KMS-11 (cell line): ENCODE results near the gene UACA.

Experiments
- H2AFZ ChIP-seq: fragments of 200-600 bp; sonication (generic); 2 replicates; pipeline ENCODE4 v1.6.1; 2016; ENCODE audit warnings: antibody characterized with exemption, mixed run types, low read depth
- H3K27ac ChIP-seq: fragments of 200-600 bp; sonication (generic); 2 replicates; pipeline ENCODE4 v1.6.1; 2016; ENCODE audit warnings: mild to moderate bottlenecking, mixed run types
- H3K27me3 ChIP-seq: fragments of 200-600 bp; sonication (generic); 2 replicates; pipeline ENCODE4 v1.6.1; 2017; ENCODE audit warnings: mild to moderate bottlenecking, low read depth, mixed run types, moderate library complexity; ENCODE audit not compliant: insufficient read depth
- H3K36me3 ChIP-seq: fragments of 200-600 bp; sonication (generic); 2 replicates; pipeline ENCODE4 v1.6.1; 2017; ENCODE audit warnings: mild to moderate bottlenecking, mixed run types; ENCODE audit not compliant: insufficient read depth
- H3K4me1 ChIP-seq: fragments of 200-600 bp; sonication (generic); 2 replicates; pipeline ENCODE4 v1.6.1; 2016; ENCODE audit warnings: mild to moderate bottlenecking, low read depth, mixed run types; ENCODE audit not compliant: poor library complexity, severe bottlenecking
- H3K4me2 ChIP-seq: fragments of 200-600 bp; sonication (generic); 2 replicates; pipeline ENCODE4 v1.7.0; 2016; ENCODE audit warnings: mild to moderate bottlenecking, mixed run types
- H3K4me3 ChIP-seq: fragments of 200-600 bp; sonication (generic); IDR thresholded peaks from 2 replicates; pipeline ENCODE4 v1.6.1; 2017; ENCODE audit warnings: low read depth, low read length, mixed read lengths; ENCODE audit not compliant: insufficient read depth
- H3K79me2 ChIP-seq: fragments of 200-600 bp; sonication (generic); 2 replicates; pipeline ENCODE4 v1.6.1; 2016; ENCODE audit warnings: low read depth, mixed run types; ENCODE audit not compliant: insufficient read depth
- H3K9ac ChIP-seq: fragments of 200-600 bp; sonication (generic); 2 replicates; pipeline ENCODE4 v1.6.1; 2016; ENCODE audit warnings: mild to moderate bottlenecking, mixed run types
- H4K20me1 ChIP-seq: fragments of 200-600 bp; sonication (generic); 2 replicates; pipeline ENCODE4 v1.6.1; 2016; ENCODE audit warnings: mild to moderate bottlenecking, mixed run types; ENCODE audit not compliant: insufficient read depth
- TF ChIP-seq, protein P1 (sequence below): fragments of 200-600 bp; sonication (generic); conservative IDR thresholded peaks from 2 replicates; pipeline ENCODE4 v1.6.1; 2017; ENCODE audit warnings: low read depth, mild to moderate bottlenecking, antibody characterized with exemption, low read length, moderate library complexity, mixed read lengths

UACA gene

DNA sequence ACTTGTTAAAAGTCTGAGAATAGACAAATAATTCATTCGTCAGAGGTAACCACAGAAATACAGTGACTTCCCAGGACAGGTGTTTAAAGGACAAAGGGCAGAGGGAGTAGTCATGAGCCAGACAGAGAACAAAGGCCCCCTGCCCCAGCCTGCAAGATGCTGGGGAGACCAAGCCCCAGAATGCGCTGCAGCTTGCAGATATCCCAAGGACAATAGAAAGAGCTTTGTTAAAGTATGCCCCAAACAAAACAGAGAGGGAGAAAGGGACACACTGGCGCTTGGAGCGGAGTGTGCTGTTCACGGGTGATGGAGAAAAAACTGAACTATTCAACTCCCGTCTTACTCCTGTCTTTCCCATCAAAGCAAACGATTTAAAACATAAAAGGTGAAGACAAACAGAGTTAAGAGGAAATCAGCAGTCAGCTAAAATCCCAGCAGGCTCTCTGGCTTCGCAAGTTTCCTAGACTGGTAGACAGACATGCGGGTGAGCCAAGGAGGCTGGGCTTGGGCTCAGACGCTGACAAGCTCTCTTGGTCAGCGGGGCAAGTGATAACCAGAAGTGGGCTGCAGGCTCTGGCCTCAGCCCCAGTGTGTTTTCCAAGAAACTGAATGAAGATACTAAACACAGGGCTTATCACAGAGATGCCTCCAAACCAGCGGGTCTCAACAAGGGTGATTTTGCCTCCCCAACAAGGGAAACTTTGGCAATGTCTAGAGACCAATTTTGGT, 130.1 kb downstream of the UACA start:
- H3K27me3 ChIP-seq = no peaks in the 10 kb centered on the region
- TF ChIP-seq, protein P1, sequence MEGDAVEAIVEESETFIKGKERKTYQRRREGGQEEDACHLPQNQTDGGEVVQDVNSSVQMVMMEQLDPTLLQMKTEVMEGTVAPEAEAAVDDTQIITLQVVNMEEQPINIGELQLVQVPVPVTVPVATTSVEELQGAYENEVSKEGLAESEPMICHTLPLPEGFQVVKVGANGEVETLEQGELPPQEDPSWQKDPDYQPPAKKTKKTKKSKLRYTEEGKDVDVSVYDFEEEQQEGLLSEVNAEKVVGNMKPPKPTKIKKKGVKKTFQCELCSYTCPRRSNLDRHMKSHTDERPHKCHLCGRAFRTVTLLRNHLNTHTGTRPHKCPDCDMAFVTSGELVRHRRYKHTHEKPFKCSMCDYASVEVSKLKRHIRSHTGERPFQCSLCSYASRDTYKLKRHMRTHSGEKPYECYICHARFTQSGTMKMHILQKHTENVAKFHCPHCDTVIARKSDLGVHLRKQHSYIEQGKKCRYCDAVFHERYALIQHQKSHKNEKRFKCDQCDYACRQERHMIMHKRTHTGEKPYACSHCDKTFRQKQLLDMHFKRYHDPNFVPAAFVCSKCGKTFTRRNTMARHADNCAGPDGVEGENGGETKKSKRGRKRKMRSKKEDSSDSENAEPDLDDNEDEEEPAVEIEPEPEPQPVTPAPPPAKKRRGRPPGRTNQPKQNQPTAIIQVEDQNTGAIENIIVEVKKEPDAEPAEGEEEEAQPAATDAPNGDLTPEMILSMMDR = no peak
- no peak overlapping the region for H3K9ac ChIP-seq
- no peak overlapping the region for H2AFZ ChIP-seq
- no peaks in the 10 kb centered on the region for H4K20me1 ChIP-seq
- no peaks in the 10 kb centered on the region for H3K4me1 ChIP-seq
- no peak overlapping the region for H3K4me2 ChIP-seq
- H3K27ac ChIP-seq = no peak overlapping the region
- no peak overlapping the region for H3K4me3 ChIP-seq
- no peaks in the 10 kb centered on the region for H3K79me2 ChIP-seq
- H3K36me3 ChIP-seq = no peaks in the 10 kb centered on the region

DNA sequence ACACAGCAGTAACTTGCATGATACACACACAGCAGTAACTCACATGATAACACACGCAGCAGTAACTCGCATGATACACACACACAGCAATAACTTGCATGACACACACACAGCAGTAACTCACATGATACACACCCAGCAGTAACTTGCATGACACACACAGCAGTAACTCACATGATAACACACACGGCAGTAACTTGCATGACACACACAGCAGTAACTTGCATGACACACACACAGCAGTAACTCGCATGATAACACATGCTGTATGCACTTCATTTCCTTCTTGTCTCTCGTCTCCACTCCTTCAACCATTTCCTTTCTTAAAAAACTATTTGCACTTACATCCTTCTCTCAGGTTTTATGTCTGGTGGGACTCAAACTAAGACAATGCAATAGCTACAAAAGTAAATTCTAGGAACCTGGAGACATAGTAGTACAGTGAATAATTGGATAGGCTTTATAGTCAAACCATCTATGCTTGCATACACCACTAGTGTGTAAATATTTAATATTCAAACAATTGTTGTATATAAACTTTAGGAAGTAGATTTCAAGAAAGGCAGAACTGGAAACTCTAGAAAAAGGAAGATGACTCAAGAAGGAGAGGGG, 130.8 kb downstream of the UACA start:
- no peaks in the 10 kb centered on the region for H4K20me1 ChIP-seq
- no peak overlapping the region for H3K27ac ChIP-seq
- no peak overlapping the region for H3K4me2 ChIP-seq
- no peaks in the 10 kb centered on the region for H3K36me3 ChIP-seq
- no peak overlapping the region for H3K4me3 ChIP-seq
- H3K4me1 ChIP-seq = no peaks in the 10 kb centered on the region
- H3K27me3 ChIP-seq = no peaks in the 10 kb centered on the region
- H3K79me2 ChIP-seq = no peaks in the 10 kb centered on the region
- no peak overlapping the region for H2AFZ ChIP-seq
- TF ChIP-seq, protein P1 = no peak
- H3K9ac ChIP-seq = no peak overlapping the region

DNA sequence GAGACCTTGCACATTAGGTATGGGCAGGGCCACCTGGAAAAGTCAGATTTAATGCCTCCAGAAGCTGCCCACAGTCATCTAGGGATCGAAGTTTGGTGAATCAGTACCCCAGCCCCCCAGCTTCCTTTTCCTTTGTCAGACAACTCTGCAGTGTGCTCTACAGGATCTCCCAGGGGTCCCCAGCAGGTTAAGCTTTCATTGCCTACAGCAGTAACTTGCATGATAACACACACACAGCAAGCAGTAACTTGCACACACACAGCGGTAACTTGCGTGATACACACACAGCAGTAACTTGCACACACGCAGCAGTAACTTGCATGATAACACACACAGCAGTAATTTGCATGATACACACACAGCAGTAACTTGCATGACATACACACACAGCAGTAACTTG, 131.3 kb downstream of the UACA start:
- Histone ChIP-seq H4K20me1 (no peaks in the 10 kb centered on the region), H3K27ac (no peak overlapping the region), H3K4me3 (no peak overlapping the region), H3K36me3 (no peaks in the 10 kb centered on the region), H3K79me2 (no peaks in the 10 kb centered on the region), H3K9ac (no peak overlapping the region), H3K27me3 (no peaks in the 10 kb centered on the region), H3K4me2 (no peak overlapping the region), H3K4me1 (no peaks in the 10 kb centered on the region), H2AFZ (no peak overlapping the region)
- TF ChIP-seq, protein P1 = no peak

DNA sequence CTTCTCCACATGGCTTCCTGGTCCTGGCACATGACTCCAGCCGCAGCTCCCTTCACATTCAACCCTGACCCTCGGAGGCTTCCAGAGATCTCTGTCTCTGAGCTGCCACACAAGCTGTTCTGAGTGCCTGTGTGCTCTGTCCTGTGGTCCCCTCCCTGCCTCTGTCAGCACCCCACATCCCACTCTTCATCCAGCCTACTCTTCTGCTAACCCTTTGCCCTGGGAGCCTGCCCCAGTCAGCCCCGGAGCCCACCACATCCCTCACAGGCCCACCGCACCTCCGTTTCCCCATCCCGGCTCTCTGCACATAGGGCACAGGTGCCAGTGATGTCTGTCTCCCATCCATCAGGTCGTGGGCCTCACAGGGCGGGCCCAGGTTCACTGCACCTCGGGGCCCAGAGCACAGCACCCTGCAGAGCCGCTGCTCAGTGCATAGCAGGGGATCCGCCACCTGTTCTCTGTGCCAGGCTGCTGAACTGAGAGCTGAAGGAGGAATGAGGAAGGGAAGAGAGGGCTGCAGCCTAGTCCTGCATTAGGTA, 133.6 kb downstream of the UACA start:
- Histone ChIP-seq H4K20me1 (no peaks in the 10 kb centered on the region), H3K27ac (no peak overlapping the region), H3K4me1 (no peaks in the 10 kb centered on the region), H3K4me2 (no peak overlapping the region), H3K9ac (no peak overlapping the region), H3K27me3 (no peaks in the 10 kb centered on the region), H3K36me3 (no peaks in the 10 kb centered on the region), H2AFZ (no peak overlapping the region), H3K4me3 (no peak overlapping the region), H3K79me2 (no peaks in the 10 kb centered on the region)
- TF ChIP-seq, protein P1 = no peak
